ENCODE measurements around the gene LCMT2.

Gene LCMT2

DNA sequence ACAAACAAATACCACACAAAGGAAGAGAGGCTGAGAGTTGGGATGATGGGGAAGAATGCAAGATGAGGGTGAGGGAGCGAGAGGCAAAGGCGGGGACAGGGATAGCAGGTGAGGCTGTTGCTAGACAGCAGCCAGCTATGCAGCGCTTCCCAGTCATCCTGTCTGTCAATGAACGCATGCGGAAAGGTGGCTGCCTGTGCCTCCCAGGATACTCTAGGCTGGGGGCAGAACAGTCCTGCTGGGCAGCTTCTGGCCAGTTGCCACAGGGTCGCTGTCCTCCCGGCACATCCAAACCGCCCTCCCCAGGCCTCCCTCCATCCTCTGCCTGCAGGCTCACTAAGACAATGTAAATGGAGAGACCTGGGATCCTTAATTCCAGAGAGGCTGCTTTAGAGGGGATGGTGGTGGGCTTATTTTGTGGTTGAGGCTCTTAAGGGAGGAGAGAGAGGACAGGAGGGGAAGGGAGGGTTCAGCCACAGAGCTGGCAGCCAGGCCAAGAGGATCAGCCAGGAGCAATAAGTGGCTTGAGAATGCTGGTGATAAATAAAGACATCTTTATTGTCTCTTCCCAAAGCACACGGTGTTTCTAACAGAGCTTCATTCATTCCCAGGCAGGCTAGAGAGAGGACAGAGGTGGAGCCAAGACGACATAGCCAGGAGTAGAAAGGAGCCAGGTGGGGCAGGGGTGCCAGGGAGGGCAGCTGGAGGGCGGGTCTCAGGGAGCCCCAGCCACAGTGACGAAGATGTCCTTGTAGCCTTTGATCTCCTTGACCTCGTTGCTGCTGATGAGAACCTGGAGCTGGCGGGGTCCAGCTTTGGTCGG is 54.4 kb downstream of the LCMT2 start:
- DNase-seq: no peak

GRCh38 chr15:43274136-43274535 is 56.2 kb downstream of the LCMT2 start:
- no peak for DNase-seq
